ENCODE data around the gene RAB7A.

DNA sequence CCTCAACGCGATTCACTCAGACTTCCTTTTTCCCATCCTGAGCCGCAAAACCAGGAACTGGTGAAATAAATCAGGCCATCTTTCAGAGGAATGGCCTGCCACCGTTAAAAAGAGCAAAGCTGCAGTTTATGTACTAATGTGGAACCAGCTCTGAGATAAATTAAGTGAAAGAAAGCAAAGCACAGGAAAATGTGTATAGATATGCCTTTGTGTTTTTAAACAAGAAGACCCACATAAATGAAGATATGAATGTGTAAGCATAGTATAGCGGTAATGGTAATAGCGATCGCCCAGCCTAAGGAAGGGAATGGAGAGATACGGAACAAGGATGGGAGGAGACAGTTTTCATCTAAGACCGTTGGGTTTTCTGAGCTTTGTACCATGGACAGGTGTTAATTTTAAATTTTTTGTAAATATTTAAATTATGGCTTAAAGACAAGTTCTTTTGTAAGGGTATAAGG, 44.6 kb upstream of the RAB7A start:
- TF ChIP-seq, protein P1, sequence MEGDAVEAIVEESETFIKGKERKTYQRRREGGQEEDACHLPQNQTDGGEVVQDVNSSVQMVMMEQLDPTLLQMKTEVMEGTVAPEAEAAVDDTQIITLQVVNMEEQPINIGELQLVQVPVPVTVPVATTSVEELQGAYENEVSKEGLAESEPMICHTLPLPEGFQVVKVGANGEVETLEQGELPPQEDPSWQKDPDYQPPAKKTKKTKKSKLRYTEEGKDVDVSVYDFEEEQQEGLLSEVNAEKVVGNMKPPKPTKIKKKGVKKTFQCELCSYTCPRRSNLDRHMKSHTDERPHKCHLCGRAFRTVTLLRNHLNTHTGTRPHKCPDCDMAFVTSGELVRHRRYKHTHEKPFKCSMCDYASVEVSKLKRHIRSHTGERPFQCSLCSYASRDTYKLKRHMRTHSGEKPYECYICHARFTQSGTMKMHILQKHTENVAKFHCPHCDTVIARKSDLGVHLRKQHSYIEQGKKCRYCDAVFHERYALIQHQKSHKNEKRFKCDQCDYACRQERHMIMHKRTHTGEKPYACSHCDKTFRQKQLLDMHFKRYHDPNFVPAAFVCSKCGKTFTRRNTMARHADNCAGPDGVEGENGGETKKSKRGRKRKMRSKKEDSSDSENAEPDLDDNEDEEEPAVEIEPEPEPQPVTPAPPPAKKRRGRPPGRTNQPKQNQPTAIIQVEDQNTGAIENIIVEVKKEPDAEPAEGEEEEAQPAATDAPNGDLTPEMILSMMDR (IDR thresholded peaks at IDR 0.05; ENCODE audit: poor library complexity) = no peak
- TF ChIP-seq EZH2 (IDR thresholded peaks at IDR 0.05; ENCODE audit: borderline replicate concordance) (no peak), EZH2phosphoT487 (IDR thresholded peaks at IDR 0.05; ENCODE audit: low read depth, severe bottlenecking, unreplicated experiment) (no peak)
